GM19468 (cell line): ENCODE measurements around the gene SLC22A17.
"Not testable (repeated sequence)": the region's sequence is repeated elsewhere in the genome, so short reads cannot be mapped to it uniquely, and the experiment has no call there.

Source experiments
- ATAC-seq: cut with Tn5 transposase; IDR thresholded peaks from one replicate; pipeline ENCODE4 v1.9.1; 2021; ENCODE audit warnings: mild to moderate bottlenecking, moderate library complexity, moderate number of reproducible peaks; ENCODE audit not compliant: unreplicated experiment; ENCODE audit errors: extremely low read depth

SLC22A17 gene

DNA sequence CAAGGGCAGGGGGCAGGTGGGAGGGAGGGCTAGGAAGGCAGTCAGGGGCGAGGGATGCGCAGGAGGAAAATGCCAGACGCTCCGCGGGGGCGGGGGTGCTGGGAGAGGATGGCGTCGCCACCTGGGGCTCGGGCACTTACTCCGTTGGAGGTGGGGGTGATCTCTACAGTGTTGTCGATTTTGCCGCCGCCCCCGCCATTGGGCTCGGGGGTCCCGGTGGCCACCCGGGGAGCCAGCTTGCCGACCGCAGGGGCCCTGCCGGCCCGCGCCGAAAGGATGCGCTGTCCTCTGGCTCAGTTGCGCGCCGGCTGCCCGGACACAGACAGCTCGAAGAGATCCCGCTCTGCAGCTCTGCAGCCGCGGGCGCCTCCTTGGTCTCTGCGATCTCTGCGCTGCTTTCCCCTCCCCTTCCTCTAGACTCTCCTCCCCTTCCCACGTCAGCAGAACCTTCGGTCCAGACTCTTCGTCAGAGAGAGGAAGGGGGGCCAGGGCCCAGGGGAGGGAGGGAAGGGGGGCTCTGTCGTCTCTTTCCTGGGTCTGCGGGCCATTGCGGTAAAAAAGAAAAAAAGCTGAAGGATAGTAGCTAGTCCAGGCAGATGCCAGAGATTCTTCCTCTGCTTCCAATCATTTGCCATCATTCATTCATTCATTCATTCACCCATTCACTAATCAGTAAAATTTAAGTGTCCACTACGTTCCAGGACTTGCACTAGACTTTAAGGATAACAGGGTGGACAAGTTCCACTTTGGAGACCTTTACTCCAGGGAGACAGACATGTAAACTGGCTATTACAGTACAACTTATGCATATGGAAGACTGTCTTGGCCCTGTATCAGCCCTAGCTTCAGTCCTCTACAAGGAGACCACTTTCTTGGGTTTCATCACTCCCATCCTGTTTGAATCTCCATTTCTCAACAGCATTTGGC is at the start of gene SLC22A17:
Gene SLC22A17, minus strand, starts transcription at position 382 of the 927 bp plus-strand sequence.
- no peak for ATAC-seq

DNA sequence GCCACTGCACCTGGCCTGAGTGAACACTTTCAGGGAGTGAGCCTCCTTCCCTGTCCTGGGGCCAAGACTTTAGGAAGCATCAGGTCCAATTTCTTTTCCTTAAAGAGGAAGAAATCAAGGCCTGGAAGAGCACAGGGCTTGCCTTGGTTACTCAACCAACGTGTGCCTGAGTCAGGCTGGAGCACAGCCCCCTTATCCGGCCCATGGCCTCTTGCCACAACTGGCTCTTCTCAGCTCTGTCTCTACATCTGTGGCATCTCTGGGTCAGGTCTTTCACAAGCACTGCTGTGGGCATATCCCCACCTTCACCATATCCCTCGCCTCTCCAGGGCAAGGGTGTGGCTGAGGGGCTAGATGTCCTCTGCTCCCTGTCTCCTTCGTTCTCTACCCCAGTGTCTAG is 48.6 kb upstream of the SLC22A17 start:
- ATAC-seq = no peak

DNA sequence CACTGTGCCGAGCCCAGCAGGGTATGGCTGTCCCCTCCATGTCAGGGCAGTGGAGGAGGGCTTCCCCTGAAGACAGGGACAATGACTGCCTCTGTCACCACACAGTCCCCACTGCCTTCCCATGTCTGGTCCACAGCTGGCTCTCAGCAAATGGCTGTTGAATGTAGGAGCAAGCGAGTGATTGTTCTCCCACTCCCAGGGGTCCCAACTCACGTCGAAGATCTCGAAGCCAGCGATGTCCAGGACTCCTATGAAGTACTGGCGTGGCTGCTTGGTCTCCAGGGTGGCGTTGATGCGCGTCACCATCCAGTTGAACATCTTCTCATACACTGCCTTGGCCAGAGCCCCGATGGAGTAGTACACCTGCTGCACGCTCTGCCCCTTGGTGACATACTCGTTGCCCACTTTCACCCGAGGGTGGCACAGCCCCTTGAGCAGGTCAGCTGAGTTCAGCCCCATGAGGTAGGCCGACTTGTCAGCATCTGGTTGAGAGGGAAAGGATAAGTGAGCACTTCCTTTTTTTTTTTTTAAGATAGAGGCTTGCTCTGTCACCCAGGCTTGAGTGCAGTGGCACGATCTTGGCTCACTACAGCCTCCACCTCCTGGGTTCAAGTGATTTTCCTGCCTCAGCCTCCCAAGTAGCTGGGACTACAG is 47.9 kb upstream of the SLC22A17 start:
- not testable (repeated sequence) for ATAC-seq

DNA sequence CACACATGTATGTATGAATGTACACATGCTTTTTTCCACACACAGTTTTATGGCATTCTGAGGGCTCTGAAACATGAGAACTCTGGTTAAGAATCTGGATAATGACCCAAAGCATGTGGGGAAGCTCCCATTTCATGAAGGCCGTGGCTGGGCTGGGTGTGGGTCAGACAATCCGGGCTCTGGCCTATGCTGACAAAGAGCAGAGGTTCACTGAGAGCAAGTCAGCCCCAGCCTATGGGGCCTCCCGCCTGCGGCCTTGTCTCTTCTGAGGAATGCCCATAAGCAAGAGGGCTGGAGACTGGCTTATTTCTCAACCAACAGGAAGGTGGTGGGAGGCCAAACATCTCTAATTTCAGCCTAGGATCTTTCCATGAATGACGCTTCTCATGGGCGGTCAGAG is 46.9 kb upstream of the SLC22A17 start:
- no peak for ATAC-seq

DNA sequence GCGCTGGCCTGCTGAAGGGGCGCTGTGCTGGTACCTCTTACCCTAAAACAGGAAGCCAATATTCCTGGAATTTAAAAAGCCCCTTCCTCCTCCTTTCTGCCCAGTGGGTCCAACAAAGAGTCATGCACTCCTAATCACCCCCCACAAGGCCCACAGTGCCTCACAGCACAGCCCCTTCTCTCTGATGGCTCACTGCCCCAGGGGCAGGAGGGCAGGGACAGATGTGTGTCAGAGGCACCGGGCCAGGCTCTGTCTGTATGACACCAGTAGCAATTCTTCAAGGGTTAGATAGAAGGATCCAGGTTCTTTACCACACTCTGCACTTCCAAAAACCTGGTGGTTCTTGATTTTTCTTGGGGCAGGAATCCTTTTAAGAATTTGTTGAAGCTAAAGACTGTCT is 46.4 kb upstream of the SLC22A17 start:
- no peak for ATAC-seq

DNA sequence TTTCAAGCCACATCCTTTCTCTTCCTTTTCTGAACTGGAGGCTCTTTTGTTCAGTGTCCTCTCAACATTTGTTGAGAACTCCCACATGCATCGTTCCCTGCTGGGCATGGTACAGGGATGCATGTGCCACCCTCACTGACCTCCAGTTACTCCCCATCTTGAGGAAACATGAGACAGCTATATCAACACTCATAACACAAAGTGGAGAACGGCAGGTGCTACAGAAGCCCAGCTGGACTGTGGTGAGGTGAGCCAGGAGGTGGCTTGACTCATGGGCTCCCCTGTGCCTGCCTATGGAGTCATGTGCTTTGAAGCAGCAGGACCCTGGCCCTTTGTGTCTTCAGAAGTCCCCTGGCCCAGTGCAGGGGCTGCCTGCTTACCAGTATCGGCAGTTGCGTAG is 45.7 kb upstream of the SLC22A17 start:
- ATAC-seq = no peak

DNA sequence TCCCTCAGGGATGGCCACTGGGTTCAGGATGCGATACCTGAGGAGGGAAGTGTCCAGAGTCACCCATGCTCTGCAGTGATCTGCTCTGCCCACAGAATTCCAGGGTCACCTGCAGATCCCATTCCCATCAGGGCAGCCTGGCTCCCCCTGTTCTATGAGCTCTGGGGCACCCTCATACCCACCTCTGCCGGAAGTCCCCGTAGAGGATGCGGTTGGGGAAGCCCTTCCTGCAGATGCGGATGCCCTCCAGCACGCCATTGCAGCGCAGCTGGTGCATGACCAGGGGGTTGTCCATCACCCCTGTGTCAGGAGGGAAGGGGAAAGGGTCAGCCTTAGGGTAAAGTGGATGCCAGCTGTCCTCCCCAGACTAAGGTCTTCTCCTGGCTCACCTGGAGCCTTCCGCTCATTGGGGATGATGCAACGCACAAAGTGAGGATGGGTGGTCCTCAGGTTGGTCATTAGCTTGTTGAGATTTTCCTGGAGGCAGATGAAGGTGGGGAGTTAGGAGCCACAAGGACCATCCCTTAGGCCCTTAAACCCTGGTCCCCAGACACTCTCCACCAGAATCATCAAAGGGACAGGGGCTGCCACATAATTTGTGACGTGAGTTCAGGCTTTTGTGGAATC is 44.2 kb upstream of the SLC22A17 start:
- no peak for ATAC-seq

DNA sequence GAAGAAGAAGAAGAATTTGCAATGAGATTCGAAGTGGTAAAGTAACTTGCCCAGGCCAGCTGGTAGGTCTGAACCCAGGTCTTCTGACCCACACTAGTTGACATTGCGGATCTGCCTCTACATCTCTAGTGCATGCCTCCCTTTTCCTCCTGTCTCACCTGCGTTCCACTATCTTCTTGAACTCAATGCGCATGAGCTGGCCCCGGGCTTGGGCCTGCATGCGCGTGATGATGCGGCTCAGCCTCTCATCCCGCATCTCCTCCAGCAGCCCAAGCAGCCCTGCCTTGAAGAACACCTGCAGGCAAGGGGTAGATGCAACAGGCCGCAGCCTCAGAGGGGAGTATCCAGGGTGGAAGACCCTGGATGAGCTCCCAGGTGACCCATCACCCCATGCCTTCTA is 43.4 kb upstream of the SLC22A17 start:
- no peak for ATAC-seq

DNA sequence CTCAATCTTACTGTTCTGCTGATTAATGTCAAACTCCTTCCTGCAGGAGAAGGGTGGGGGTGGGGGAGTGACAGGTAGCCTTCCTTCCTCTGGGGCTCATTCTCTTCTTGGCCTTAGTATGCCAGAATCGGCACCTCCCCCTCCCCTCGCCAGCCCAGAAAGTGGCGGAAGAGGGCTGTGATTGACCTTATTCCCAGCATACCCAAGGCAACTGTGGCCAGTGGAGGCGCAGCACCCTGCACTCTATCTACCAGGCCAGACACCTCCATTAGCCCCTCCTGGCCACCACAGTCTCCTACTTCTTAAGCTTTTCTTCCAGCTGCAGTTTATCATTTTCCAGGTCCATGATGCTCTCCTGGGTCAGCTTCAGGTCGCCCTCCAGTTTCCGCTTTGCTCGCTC is 39.9 kb upstream of the SLC22A17 start:
- no peak for ATAC-seq

DNA sequence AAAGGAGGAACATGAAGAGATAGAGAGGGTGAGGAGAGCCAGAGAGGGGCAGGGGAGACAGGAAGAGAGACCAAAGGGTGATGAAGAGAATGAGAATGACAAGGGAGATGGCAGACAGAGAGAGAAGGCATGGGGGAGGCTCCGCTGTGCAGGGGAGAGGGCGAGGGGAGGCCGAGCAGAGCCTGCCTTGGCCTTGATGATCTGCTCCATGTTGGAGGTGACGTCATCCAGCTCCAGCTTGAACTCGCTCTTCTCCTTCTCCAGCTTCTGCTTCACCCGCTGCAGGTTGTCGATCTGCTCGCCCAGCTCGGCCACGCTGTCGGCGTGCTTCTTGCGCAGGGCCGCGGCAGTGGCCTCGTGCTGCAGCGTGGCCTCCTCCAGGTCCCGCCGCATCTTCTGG is 37.2 kb upstream of the SLC22A17 start:
- not testable (repeated sequence) for ATAC-seq

DNA sequence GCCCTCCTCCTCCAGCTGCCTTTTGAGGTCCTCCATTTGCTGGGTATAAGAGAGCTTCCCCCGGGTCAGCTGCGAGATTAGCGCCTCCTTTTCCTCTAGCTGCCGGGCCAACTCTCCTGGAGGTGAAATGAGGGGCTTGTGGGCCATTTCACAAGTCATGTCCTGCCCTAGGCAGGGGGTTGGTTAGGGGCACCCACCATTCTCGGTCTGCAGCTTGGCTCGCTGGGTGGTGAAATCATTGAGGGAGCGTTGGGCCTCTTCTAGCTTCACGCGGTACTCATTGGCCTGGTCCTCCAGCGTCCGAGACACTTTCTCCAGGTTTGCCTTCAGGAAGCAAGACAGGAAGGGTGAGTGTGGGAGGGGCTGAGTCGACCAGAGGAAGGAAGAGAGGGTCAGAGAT is 36.7 kb upstream of the SLC22A17 start:
- ATAC-seq = no peak

DNA sequence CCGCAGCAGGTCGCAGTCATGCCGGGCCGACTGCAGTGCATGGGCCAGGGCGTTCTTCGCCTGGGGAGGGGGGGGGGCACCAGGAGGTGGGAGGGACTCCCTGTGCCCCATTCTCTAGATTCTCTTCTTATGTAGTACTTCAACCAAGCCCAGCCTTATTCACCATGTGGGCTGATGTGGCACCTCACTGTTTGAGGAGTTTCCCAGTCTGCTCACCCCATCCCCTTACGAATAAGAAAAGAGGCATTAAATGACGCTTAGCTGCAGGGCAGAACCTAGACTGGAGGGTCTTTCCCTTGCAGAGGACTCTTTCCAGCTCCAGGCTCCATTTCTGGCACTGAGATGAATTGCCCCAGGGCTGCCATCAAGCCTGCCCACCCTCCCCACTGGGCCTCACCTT is 36.3 kb upstream of the SLC22A17 start:
- no peak for ATAC-seq

DNA sequence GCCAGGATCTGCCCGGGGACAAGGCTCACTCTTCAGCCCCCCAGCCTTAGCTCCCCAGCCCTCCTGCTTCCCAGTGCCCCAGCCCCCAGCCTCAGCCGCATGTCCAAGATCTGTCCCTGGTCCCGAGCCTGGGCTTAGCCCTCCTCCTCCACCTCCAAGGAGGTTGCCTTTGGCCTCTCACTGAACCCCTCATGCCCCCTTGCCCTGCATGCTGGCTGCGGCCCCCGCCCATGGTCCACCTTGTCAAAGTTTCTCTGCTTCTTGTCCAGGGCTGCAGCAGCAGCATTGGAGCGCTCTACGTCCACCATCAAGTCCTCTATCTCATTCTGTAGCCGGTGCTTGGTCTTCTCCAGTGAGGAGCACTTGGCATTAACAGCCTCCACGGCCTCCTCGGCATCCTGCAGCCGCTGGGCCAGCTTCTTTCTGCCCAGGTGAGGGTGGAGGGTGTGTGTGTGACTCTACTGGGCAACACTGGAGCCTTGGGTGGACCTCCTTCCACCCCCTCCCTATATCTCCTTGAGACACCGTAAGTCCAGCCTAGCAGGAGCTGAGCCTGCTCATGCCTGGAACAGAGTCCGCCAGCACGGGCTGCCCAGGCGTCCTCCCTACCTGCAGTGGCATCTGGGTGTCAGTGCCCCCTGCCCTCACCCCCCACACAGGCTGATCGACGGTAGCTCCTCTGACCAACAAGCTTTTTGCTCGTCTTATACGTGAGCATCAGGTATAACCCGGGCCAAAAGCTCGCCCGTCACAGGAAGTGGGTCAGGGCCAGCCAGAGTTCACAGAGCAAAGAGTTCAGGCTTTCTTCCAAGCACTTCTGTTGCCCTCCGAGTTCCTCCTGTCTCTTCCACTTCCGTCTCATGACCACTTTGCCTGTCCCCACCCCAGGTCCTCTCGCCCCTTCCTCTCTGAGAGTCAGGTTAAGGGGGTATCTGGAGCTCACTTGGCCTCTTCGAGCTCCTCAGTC is 35.5 kb upstream of the SLC22A17 start:
- ATAC-seq = no peak

DNA sequence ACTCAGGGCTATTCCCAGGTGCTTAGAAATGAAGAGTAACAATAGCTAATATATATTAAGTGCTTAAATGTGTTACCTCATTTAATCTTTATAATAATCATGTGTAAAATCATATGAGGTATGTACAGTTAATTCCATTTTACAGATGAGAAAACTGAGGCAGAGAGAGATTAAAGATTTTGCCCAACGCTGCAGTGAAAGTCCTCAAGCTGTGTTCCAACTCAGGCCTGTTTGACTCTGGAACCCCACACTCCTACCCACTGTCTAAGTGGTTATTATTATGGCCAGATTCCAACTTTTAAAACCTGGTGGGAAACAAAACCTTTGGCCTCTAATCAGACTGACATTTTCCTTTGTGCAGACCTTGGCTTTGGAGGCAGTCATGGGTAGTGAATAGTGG is 34.3 kb upstream of the SLC22A17 start:
- no peak for ATAC-seq

DNA sequence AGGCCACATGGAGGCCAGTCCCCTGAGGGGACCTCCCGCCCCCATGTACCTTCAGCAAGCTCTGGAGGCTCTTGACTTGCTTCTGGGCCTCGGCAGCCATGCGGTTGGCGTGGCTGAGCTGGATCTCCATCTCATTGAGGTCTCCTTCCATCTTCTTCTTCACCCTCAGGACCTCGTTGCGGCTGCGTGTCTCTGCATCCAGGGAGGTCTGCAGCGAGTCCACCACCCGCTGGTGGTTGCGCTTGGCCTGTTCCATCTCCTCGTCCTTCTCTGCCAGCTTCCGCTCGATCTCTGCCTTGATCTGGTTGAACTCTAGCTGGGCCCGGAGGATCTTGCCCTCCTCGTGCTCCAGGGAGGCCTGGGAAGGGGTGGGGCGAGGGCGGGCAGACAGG is 33.6 kb upstream of the SLC22A17 start:
- not testable (repeated sequence) for ATAC-seq

DNA sequence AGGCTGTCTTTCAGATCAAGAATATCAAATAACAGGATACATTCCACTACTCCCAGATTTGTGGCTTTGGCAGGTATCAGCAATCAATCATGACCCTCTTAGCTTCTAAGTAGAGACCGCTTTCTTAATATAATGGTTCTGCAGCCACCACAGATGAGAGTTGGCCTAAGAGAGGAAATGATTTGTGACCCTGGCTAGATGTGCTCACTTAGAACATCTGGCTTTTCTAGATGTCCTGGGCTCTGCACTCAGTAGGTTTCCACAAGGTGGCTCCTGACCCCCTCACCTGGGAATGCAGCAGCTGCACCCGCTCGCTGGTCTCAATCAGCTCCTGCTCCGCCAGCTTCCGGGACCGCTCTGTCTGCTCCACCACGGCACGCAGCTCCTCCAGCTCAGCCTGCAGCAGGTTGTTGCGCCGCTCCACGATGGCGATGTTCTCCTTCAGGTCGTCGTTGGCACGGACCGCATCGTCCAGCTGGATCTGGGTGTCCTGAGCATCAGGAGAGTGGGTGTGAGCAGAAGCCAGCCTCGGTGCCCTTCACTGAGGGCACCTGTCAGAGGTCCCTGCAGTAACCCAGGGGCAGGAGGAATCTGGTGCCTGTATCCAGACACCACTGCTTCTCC is 33.1 kb upstream of the SLC22A17 start:
- no peak for ATAC-seq

DNA sequence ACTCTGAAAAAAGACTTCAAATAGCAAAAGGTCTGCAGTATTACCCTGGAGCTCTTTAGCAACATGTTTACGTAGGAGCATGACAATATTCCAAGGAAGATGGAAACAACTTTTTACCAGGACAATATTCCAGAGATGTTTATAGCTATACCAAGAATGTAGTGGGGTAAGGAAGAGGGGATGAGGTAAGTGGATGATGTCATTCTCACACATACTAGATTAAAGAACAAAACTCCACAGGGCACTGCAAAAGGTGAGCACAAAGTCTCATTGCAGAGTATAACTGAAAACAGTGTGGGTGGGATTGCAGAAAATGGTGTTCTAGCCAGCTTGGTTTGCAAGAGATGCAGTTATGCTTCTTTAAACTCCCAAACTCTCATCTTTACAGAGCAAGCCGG is 32.6 kb upstream of the SLC22A17 start:
- ATAC-seq = no peak

DNA sequence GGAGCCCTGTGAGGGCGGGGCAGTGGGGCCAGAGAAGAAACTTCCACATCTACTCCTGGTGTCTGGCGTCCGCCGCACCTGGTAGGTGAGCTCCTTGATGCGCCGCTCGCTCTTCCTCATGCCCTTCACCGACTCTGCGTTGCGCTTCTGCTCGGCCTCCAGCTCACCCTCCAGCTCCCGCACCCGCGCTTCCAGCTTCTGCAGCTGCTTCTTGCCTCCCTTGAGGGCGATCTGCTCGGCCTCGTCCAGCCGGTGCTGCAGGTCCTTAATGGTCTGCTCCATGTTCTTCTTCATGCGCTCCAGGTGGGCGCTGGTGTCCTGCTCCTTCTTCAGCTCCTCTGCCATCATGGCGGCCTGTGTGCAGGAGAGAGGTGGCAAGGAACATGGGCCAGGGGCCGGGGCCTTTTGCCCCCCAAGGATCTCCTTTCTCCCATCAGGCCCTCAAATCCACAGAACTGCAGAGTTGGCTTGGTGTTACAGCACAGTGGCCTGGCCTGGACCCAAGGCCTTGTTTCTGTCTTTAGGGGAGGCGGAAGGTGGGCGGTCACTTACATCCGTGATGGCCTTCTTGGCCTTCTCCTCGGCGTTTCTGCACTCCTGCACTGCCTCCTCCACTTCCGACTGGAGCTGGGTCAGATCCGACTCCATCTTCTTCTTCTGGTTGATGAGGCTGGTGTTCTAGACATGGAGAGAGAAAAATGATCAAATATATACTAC is 31.8 kb upstream of the SLC22A17 start:
- ATAC-seq = no peak
